ENCODE results near the gene TRIM69.
"Not testable (repeated sequence)": the region's sequence is repeated elsewhere in the genome, so short reads cannot be mapped to it uniquely, and the experiment has no call there.

TRIM69 gene

DNA sequence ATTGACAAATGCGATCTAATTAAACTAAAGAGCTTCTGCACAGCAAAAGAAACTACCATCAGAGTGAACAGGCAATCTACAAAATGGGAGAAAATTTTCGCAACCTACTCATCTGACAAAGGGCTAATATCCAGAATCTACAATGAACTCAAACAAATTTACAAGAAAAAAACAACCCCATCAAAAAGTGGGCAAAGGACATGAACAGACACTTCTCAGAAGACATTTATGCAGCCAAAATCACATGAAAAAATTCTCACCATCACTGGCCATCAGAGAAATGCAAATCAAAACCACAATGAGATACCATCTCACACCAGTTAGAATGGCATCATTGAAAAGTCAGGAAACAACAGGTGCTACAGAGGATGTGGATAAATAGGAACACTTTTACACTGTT is 7.1 kb downstream of the TRIM69 start:
- not testable (repeated sequence) for DNase-seq (ENCODE audit: low read depth)

GRCh38 chr15:44753345-44753744 is 17.0 kb downstream of the TRIM69 start:
- DNase-seq (ENCODE audit: low read depth): no peak

DNA sequence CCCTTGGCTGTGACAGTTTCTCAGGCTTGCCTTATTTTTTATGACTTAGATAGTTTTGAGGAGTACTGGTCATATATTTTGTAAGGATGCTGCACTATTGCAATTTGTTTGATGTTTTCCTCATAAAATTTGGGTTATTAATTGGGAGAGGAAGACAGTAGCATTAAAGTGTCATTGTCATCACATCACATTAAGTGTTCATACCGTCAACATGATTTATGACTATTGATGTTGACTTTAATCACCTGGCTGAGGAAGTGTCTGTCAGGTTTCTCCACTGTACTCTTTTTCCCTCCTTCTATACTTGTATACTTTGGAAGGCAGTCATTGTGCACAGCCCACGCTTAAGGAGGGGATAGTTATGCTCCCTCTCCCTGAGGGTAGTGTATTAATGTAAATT is 26.9 kb downstream of the TRIM69 start:
- no peak for DNase-seq (ENCODE audit: low read depth)

GRCh38 chr15:44763848-44764247 is 27.5 kb downstream of the TRIM69 start:
- no peak for DNase-seq (ENCODE audit: low read depth)

- no peak for DNase-seq (ENCODE audit: low read depth)
These were observed 28.7 kb downstream of the TRIM69 start for GRCh38 chr15:44765036-44765435.

DNA sequence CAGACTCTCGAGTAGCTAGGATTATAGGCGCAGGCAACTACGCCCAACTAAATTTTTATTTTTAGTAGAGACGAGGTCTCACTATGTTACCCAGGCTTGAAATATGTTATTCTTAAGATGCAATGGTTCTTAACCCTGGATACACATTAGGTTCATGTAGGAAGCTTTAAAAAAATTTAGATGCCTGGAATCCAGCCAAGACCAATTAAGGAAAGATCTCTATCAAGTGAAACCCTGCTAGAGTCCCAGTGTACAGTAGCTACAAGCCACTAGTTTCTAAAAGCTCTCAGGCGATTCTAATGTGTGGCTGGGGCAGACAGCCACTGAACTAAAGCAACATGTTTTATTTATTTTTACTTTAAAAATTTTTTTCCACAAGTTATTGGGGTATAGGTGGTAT is 33.2 kb downstream of the TRIM69 start:
- no peak for DNase-seq (ENCODE audit: low read depth)

DNA sequence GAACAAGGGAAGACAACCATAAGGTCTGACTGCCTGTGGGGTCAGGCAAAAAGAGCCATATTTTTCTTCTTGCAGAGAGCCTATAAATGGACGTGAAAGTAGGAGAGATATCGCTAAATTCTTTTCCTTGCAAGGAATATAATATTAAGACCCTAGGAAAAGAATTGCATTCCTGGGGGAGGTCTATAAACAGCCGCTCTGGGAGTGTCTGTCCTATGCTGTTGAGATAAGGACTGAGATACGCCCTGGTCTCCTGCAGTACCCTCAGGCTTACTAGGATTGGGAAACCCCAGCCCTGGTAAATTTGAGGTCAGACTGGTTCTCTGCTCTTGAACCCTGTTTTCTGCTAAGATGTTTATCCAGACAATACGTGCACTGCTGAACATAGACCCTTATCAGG is 34.4 kb downstream of the TRIM69 start:
- DNase-seq (ENCODE audit: low read depth): not testable (repeated sequence)

DNA sequence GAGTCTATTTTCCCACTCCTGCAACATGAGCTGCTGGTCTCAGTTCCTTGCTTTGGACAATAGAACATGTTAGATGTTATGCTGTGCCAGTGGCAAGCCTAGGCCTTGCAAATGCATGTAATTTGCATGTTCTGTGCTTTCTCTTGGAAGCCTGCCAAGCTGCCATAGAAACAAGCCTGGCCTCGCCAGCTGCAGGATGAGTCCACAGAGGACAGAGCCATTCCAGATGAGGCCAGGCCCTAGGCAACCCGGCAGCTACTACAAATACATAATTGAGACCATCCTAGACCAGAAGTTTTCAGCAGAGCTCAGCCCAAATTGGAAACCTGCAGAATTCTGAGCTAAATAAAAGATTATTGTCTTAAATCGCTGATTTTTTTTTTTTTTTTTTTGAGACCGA is 39.6 kb downstream of the TRIM69 start:
- DNase-seq (ENCODE audit: low read depth): no peak

GRCh38 chr15:44779761-44780160 is 43.4 kb downstream of the TRIM69 start:
- no peak for DNase-seq (ENCODE audit: low read depth)

- DNase-seq (ENCODE audit: low read depth): no peak
These were observed 44.3 kb downstream of the TRIM69 start for GRCh38 chr15:44780608-44781007.

- no peak for DNase-seq (ENCODE audit: low read depth)
These were observed 44.9 kb downstream of the TRIM69 start for GRCh38 chr15:44781128-44781810.

DNA sequence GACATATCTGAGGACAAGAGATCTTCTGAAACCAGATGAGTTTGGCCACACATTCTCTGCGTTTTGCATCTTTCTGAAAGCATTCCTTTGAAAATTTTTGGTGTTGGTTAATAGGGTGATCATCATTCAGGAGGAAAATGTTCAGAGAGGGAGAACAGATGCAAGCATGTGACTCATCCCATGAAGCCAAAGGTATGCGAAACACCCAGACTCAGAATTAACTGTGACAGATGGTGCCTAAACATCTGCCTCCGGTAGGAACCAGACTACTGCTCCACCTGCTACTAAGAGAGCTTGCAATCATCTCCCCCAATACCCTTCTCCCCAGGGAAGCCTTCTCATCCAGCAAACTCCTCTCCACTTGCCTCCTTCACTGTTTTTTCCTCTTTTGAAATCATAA is 46.2 kb downstream of the TRIM69 start:
- DNase-seq (ENCODE audit: low read depth): no peak

DNA sequence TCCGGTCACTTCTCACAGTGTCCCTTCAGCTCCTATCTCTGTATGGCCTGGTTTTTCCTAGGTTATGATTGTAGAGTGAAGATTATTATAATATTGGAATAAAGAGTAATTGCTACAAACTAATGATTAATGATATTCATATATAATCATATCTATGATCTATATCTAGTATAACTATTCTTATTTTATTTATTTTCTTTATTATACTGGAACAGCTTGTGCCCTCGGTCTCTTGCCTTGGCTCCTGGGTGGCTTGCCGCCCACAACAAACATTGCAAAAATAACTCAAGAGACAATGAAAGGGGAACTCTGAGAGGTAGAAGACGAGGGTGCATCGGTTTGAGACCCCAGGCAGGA is 48.6 kb downstream of the TRIM69 start:
- not testable (repeated sequence) for DNase-seq (ENCODE audit: low read depth)

- no peak for DNase-seq (ENCODE audit: low read depth)
These were observed 52.4 kb downstream of the TRIM69 start for GRCh38 chr15:44788748-44789147.

- DNase-seq (ENCODE audit: low read depth): no peak
These were observed 53.9 kb downstream of the TRIM69 start for GRCh38 chr15:44790215-44790614.

DNA sequence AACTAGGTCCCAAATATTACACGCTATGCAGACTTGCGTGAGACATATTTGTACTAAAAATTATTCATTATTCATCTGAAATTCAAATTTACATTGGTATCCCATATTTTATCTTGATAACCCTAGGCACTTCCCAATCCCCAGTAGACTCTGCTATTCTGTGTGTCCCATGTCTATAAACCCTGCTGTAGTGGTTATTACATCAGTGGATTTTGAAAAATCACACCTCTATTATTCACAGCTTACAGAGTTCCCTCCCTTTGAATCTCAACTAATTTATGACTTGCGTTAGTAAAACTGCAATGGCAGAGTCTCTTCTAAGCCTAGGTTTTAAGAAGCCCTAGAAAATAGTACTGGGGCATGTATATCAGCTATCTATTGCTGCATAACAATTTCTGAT is 54.3 kb downstream of the TRIM69 start:
- DNase-seq (ENCODE audit: low read depth): no peak

- no peak for DNase-seq (ENCODE audit: low read depth)
These were observed 56.4 kb downstream of the TRIM69 start for GRCh38 chr15:44792715-44793114.

GRCh38 chr15:44794072-44794471 is 57.7 kb downstream of the TRIM69 start:
- no peak for DNase-seq (ENCODE audit: low read depth)

DNA sequence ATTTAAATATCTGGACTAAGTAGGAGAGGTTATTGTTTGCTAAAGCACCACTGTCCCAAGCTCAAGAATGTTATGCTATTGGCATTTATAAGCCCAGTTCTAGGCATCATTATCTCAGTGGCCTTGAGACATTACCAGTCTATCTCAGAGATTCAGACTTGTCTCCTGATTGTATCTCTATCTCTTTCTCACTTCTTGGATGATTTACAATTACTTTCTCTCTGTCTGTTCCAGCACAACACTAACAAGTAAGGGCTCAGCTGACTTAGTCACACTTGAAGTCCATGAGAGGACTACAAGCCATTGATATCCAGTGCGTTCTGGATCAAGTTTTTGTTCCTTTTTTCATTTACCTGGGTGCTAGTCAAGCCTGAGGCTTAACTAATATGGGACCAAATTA is 60.2 kb downstream of the TRIM69 start:
- no peak for DNase-seq (ENCODE audit: low read depth)

DNA sequence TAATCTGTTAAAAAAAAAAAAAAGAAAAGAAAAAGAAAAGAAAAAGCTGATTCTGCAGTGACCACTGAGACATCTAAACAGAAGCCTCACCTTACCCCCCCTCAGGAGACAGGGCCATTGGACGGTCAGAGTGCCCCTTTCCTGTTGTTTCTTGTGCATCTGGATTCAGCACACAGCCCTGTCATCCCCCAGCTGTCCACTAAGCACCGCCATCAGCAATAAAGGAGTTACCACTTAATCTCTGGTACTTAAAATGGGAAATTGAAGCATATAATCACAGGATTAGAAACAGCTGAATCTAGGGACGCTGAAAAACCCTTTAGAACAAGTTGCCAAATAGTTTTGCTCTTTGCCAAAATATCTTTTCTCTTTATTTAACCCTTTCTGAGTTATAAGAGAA is 62.5 kb downstream of the TRIM69 start:
- DNase-seq (ENCODE audit: low read depth): no peak

- no peak for DNase-seq (ENCODE audit: low read depth)
These were observed 65.0 kb downstream of the TRIM69 start for GRCh38 chr15:44801364-44801763.

DNA sequence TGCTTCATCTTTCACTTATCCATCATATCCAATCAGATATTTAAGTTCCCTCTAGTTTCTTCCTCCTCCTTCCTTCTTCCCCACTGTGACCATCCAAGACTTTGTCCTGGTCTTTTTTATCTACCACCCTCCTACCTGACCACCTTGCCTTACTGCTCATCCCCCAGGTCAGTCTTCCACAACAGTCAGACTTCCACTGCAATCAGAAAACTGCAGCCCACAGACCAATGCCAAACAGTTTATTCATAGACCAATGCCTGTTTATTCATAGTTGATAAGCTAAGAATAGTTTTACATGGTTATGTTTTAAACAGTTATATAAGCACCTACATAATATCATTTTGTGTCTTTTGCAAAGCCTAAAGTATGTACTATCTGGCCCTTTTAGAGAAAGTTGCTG is 65.5 kb downstream of the TRIM69 start:
- DNase-seq (ENCODE audit: low read depth): no peak

- no peak for DNase-seq (ENCODE audit: low read depth)
These were observed 66.0 kb downstream of the TRIM69 start for GRCh38 chr15:44802336-44802735.

GRCh38 chr15:44804298-44805046 is 68.1 kb downstream of the TRIM69 start:
- DNase-seq (ENCODE audit: low read depth): no peak

All from activated gamma-delta T cell treated with anti-CD3 and anti-CD28 coated beads, Interleukin-2, amount 50 U/mL, for 16 hours (primary cell).